ENCODE data around the gene PUM1.
"Not testable (repeated sequence)": the region's sequence is repeated elsewhere in the genome, so short reads cannot be mapped to it uniquely, and the experiment has no call there.

The PUM1 gene

DNA sequence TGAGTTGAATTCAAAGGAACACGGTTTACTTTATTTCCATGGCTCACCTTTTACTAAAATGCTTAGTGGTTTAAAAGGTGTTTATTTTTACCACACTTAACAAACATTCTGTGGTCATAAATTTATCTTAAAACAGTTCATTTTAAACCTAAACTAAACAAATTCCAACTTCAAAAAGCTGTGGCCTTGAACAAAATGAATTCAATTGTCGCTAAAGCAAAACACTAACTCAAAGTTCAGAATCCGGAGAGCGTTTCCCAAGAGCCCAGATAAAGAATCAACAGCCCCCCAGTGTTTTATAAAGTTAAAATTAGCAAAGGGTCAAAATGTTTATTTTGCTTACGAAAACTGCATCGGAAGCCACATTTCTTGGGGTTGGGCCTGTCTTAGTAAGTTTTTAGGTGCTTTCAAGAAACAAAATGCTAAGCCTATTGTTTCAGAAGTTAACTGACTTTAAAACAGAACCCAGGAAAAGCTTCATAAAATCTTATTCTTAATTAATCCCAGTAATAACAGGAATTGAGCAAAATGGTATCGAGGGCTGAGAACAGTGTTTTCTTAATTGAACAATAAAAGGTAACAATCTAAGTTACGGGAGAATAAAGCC is 1.3 kb downstream of the PUM1 start:
- DNase-seq (ENCODE audit: low read depth): no peak

DNA sequence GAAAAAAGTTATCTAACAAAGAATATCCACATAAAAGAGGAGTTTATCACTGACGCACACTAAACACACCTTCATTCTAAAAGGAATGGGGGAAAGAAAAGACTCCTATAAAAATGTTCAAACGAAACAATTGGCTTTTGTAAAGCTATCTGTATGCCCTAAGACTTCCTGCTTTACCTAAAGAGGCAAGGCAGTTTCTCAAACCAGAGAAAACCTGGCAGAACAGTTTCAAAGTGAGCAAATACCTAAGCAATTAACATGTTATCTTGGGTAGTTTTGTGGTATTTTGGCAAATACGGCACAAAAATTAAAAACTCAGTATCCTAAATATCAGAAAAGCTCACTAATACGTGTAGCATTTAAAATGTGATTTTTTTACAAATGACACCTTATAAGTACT is 1.9 kb downstream of the PUM1 start:
- DNase-seq (ENCODE audit: low read depth): no peak

DNA sequence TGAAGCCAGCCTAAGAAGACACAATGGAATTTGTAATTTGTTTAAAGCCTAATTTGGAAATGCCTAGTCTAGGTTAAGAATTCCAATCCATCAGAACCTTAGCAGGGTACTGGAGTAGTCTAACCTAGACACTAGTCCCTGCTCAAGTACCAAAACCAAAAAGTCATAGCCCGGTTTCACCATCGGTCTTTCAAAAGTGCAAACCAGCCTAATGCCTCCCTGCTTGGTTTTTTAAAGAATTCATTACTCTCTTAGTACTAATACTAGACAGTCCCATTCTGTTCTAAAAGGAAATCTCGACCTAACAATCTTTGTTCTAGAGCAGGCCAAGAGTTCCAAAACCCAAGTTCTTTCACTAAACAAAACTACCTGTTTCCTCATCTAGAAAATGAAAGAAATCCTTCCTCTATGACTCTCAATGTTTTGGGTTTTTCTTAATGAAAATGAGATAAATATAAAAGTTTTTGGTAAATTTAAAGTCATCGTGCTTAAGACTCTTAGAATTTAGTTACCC is 2.6 kb downstream of the PUM1 start:
- DNase-seq (ENCODE audit: low read depth): no peak

DNA sequence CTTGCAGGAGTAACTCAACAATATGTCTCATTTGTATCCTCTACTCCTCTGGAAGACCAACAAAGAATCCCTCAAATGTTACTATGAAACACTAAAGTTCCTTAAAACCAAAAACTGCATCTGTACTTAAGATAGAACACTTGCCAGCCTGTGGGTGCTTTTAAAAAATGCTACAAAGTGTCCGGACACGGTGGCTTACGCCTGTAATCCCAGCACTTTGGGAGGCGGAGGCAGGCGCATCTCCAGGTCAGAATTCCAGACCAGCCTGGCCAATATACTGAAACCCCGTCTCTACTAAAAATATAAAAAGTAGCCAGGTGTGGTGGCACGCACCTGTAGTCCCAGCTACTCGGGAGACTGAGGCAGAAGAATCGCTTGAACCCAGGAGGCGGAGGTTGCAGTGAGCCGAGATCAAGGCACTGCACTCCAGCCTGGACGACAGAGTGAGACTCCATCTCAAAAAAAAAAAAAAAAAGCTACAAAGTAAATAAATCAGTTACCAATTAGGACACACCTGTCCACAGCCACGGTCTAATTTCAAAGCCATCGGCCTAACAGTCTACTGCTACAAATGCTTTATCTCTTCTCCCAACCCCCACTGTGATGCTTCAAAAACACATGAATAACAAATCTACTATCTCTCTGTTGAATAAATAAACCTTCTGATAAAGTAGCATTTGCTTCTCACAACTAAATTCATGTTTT is 3.2 kb downstream of the PUM1 start:
- DNase-seq (ENCODE audit: low read depth): not testable (repeated sequence)

GRCh38 chr1:31058012-31058411 is 7.5 kb downstream of the PUM1 start:
- DNase-seq (ENCODE audit: low read depth): no peak

DNA sequence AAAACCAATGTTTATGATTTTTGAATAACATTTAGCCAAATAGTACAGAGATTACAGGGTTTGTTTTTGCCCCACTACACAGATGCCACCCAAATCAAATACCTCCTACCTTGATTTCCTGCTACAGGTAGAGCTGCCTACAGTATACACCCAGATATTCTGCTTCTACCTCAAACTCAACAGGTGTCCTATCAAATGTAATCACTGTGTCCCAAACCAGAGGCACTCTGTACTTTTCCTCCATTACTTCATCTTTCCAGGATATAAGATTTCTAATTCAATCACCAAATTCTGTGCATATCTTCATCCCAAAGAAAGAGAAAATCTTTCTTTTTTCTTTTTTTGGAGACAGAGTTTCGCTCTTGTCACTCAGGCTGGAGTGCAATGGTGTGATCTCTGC is 9.6 kb downstream of the PUM1 start:
- DNase-seq (ENCODE audit: low read depth): no peak

DNA sequence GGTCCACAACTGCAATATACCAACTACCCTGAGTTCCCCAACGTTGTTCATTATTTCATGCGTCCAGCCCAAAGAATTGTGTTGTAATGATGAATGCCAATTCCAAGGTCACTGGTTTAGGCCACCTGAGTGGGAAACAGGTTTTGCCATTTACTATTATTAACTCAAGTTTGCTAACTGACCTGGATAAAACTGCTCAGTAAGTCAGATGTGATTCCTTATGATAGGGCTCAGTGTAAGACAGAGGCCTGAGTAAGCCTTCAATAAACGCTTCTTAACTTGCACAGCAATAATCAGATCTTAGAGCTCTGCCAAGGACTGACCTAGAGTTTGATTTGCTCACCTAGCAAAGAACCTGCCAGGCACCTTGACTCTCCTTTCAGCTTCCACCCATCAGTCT is 10.0 kb downstream of the PUM1 start:
- no peak for DNase-seq (ENCODE audit: low read depth)

- DNase-seq (ENCODE audit: low read depth): no peak
Measured at GRCh38 chr1:31054958-31055481, 10.5 kb downstream of the PUM1 start.

GRCh38 chr1:31054349-31054748 is 11.2 kb downstream of the PUM1 start:
- DNase-seq (ENCODE audit: low read depth): no peak

DNA sequence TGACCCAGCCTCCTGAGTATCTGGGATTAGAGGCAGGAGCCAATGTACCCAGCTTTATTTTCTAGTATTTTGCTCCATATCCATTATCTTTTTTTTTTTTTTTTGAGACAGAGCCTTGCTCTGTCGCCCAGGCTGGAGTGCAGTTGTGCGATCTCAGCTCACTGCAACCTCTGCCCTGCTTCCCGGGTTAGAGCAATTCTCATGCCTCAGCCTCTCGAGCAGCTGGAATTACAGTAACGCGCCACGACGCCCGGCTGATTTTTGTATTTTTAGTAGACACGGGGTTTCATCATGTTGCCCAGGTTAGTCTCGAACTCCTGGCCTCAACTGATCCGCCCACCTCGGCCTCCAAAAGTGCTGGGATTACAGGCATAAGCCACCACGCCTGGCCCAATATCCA is 12.9 kb downstream of the PUM1 start:
- DNase-seq (ENCODE audit: low read depth): not testable (repeated sequence)

- no peak for DNase-seq (ENCODE audit: low read depth)
Measured at GRCh38 chr1:31051611-31052010, 13.9 kb downstream of the PUM1 start.

DNA sequence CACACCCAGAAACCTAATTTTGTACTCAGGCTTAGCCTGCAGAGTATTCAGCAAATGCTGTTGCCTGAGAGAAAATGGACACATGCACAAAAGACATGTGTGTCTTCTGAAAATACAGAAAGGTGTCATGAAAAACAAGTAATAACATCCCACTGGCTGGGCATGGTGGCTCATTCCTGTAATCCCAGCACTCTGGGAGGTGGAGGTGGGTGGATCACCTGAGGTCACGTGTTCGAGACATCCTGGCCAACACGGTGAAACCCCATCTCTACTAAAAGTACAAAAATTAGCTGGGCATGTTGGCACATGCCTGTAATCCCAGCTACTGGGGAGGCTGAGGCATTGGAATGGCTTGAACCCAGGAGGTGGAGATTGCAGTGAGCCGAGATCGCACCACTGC is 18.0 kb downstream of the PUM1 start:
- not testable (repeated sequence) for DNase-seq (ENCODE audit: low read depth)

DNA sequence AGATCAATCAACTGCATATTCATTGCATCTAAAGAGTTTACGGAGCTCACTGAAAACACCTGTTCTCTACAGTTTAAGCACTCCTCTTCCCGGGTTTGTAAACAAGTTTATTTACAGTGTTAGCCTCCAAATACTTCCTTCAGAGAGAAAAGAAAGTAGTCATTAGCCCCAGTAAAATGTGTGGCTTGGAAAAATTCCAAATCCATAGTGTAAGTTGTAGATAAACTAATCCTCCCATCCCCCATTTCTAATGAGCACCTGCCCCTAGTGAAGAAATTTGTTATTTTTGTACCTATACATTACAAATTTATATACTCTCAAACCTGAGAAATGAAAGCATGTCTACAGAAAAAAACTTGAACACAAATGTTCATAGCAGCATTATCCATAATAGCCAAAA is 21.9 kb downstream of the PUM1 start:
- DNase-seq (ENCODE audit: low read depth): no peak

DNA sequence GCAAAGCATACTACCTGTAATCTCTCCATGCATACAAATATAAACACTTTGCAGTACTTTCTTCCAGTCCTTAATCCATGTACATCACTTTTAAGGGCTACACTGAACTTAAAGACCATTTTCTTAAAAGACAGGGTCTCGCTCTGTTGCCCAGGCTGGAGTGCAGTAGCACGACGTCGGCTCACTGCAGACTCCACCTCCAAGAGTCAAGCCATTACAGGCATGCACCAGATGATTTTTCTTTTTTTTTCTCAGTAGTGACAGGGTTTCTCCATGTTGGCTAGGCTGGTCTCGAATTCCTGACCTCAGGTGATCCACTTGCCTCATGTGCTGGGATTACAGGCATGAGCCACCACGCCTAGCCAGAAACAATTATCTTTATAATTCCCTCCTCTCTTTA is 22.9 kb downstream of the PUM1 start:
- DNase-seq (ENCODE audit: low read depth): no peak

- no peak for DNase-seq (ENCODE audit: low read depth)
Measured at GRCh38 chr1:31041529-31041928, 24.0 kb downstream of the PUM1 start.

DNA sequence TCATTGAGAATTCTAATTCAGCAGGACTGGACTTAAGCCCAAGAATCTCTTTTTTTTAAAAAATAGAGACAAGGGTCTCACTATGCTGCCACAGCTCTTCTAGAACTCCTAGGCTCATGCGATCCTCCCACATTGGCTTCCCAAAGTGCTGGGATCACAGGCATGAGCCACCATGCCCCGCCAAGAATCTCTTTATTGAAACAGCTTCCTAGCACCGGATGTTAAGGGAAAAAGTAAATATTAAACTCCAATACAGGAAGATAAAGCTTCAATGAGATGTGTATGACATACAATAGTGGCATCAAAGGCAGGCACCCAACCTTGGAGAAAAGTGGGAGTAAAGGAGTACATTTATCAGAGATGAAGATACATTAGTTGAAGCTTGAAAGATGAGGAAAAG is 25.5 kb downstream of the PUM1 start:
- no peak for DNase-seq (ENCODE audit: low read depth)

DNA sequence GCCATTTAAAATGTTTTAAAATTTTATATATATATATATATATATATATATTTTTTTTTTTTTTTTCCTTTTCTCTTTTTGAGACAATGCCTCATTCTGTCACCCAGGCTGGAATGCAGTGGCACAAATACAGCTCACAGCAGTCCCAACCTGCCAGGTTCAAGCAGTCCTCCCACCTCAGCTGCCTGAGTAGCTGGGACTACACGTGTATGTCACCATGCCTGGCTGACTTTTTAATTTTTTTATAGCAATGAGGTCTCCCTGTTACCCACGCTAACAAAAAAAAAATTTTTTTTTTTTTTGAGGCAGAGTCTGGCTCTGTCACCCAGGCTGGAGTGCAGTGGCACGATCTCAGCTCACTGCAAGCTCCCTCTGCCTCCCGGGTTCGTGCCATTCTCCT is 26.6 kb downstream of the PUM1 start:
- not testable (repeated sequence) for DNase-seq (ENCODE audit: low read depth)

DNA sequence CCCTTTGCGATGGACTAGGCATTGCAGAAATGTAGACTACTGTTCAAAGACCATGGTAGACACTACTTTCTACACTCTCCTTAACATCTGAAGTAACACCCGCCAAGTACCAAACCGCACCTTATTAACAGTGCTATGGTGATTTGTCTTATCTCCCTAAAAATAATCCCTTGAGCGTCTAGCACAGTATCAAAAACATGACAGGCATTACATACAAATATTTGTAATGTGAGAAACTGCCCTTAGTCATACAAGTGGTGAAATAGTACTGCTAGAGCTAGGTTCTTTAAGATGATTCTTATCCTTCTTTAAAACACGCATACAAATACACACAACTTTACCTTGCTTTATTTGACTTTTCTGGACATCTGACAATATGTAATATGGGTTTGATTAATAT is 27.2 kb downstream of the PUM1 start:
- DNase-seq (ENCODE audit: low read depth): no peak

DNA sequence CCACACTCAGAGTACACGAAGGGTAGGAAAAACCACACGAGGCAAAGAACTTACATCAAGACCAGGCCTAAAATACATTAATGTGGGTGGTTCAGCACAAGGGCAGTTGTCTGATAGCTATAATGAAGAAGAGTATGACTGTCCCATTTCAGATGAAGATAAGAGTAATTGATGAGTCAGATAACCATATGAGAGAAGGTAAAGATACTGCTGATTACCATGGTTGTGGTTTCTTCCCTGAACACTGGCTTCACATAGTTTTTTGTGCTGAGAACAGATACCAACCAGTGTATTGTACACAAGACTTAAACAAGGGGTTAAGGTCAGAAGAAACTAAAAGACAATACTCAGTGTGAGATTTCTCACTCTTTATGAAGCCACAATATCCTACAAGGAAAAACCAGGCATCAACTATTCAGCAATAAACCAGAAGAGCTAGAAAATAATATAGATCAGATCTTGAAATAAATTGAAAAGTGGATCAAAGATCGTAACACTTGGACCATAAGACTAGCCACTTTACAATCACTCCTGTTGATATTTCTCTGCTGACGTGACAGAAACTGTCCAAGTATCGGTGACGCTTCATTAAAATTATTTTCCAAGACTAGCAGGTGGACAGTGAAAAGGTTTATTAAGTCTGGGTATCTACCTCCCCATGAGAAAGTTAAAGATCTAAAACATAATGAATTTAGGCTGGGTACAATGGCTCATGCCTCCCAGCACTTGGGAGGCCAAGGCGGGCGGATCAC is 28.6 kb downstream of the PUM1 start:
- no peak for DNase-seq (ENCODE audit: low read depth)

- DNase-seq (ENCODE audit: low read depth): no peak
Measured at GRCh38 chr1:31033598-31033997, 31.9 kb downstream of the PUM1 start.

GRCh38 chr1:31032266-31032665 is 33.3 kb downstream of the PUM1 start:
- DNase-seq (ENCODE audit: low read depth): no peak

DNA sequence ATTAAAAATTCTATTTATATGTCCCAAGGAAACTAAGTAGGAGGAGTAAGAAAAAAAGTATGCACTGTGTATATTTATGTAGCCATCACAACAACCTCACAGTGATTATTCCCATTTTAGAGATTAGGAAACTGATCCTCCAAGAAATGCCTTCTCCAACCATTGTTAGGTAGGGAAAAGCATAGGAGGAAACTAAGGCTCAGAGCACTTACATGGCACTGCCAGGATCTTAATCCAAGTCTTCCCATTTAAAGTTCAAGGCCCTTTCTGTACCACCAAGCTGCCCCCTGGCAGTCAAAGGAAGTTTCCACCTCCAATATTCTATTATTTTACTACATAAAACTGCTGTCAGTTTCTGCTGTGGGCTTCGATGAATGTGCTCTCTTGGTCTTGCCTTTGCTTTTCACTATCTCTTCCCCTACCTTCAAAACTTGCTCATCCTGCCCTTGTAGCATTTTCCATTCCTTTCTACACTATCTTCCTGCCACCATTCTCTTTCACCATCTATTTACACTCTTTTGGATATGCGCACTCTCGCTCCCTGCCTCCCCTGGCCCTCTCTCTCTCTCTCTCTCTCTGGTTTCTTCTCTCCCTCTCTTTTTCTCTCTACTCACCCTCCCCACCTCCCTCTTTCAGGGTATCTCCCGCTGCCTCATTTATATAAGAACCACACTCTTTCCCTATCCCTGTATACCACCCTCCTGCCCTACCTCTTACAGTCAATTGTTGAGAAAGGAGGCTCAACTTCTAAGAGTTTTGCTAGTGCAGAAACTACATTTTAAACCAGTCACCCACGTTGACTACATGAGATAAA is 34.0 kb downstream of the PUM1 start:
- DNase-seq (ENCODE audit: low read depth): no peak
